Hippocampal formation (tissue), 2 donors: ENCODE results near the gene BPIFA3.

ENCODE experiments used
- DNase-seq, 2 donors: peaks; one replicate each; lab custom pipeline; 2025; lab: John Stamatoyannopoulos, UW

BPIFA3 gene

DNA sequence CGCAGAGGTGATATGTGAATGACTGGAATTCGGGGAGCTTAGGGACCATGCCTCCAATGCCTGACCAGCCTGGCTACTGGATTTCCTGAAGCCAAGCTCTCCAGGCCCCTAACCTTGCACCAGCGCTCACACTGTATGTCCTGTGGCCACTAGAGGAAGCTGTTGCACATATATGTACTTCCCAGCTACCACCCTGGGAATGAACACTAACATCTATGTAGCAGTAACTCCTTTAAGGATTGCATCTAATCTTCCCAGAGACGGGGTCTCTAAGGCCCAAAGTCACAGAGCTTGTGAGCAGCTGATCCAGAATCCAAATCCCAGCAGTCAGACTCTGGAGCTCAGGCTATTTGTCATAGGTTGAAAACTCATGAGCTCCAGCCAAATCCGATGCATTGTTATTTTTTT, 45.5 kb downstream of the BPIFA3 start:
- DNase-seq = peak; percentile 47 to 87

- peak in 1 of 2 donors; percentile 16 for DNase-seq
Observed at GRCh38 chr20:33263784-33264183, 46.6 kb downstream of the BPIFA3 start.

- DNase-seq = no peak
Observed at GRCh38 chr20:33267701-33268100, 50.5 kb downstream of the BPIFA3 start.

DNA sequence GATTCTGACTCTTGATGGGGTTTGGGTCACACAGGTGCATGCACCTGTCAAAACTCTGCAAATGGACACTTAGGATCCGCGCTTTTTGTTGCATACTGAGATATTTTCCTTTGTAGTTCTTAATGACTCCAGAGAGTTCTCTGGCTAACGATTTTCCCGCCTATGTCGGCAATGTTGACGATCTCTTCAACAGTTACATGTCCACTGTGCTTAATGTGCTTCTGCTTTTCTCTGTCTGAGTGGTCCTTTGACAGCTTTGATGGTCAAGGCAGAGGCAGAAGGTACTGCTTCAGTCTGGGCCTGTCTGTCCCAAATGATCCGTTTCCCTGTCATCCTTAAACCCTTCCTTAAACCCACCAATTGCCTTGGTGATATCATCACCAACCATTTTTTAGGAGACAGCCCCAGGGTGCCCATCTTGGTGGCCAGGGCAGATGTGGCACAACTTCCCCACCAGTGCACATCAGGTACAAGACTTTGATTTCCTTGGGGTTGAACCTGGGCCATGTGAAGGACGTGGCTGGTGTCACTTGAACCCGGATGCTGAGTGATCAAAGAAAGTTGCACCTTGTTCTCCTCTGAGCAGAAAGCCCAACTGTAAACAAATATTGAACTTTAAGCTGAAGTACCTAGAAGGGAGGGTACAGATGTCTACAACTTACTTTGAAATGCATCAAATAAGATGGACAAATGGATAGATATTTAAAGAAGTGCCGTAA, 55.2 kb downstream of the BPIFA3 start:
- no peak for DNase-seq

DNA sequence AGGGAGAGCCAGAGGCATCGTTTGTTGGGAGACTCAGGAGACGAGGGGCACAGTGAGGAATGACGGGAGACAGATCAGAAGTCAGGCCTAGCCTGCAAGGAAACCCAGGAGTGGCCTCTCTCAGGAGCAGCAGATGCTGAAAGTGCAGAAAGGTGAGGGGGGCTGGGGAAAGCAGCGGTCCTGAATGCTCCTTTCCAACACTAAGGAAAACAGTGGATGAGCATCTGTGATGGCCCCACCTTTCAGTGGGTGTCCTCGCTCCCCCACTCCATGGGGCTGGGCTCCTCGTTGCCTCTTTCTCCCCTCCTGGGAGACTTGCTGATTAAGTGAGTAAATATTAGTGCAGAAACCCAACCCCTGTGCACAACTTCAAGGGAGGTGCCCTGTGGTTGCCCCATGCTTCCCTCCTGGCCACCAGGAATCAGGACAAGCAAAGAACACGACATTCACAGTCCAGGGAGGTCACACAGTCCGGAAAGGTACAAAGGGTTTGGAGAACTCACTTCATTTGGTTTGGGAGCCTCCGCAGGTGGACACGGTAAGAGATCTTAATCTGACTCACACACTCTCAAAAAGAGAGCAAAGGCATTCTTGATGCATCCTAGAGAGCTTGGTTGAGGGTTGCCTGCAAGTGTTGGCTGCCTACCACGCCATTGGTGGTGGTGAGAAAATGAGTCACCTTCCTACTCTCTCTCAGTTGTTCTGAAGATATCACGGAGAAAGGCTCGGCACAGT, 56.1 kb downstream of the BPIFA3 start:
- DNase-seq = no peak

GRCh38 chr20:33275215-33275614, 58.1 kb downstream of the BPIFA3 start:
- no peak for DNase-seq

DNA sequence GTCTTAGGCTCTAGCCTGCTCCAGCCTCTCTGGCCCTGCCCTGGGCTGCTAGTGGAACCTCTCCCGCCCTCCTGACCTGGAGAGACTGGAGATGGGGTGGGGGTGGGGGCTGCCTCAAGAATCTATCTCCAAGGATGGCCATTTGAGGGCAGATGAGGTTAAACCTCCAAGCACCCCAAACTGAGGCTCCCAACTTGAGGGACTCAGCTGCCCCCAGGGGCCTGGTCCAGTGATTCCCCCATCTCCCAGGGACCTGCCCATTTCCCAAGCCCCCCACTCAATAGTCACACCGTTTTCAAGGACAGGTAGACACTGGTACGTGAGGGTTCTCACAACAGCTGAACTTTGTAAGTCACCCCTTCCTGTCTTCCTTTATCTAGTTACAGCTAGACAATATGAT, 58.7 kb downstream of the BPIFA3 start:
- no peak for DNase-seq

DNA sequence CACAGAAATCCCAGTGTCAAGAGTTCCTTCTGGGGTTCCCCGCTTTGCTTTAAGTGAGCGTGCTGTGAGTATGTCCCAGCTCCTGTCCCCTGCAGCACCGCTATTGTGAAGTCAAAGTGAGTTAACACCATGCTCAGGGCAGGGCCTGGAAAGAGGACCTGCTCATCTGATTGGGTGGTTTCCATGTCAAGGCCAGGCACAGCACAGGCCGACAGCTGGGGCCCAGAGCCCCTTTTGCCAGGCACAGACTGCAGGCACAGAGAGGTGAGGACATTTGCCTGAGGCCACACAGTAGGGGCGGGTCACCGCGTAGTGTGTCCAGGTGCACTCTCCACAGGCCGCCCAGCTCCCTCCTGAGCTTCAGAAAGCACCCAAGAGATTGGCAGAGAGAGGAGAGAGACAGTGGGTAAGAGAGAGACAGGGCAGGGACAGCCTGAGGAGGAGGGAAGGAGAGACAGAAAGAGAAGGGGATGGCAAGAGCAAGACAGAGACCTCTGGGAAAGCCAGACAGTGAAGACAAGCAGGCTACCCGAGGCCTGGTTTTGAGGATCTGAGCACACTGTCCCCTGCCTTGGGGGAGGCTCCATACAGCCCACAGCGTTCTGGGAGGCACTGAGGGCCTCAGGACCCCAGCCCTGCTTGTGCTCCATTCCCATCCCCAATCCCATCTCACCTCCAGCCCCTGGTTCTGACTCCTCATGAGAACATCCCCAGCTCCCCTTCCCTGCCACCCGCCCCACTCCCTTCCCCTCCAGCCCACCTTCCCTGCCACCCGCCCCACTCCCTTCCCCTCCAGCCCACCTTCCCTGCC, 59.4 kb downstream of the BPIFA3 start:
- DNase-seq = no peak
